ENCODE data around the gene TSPAN3.

TSPAN3 gene

DNA sequence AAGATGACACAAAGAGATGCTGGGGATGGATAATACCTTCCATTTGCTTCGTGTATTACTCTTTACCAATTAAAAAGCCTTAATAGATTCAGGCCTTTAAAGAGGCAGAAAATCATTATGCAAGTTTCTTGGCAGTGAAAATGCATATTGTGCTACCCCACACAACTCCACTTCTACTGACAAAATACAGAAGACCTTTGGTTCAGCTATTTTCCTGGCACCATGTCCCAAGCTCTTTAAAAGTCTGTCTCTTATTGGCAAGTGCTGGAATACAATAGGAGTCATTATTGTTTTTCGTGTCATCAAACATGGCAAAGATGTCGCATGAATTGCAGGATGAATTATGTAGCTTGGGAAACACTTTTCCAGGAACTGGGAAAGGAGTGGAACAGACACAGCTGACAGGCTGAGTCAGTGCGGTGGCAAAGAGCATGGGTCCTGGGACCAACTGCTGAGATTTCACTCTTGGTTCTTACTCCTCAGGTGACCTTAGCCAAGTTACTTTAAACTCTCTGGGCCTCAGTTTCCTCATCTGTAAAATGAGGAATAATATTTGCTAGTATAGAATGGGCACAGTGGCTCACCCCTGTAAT lies 5.5 kb upstream of the TSPAN3 start:
- Histone ChIP-seq H3K4me1 (ENCODE audit: insufficient read depth, poor library complexity, severe bottlenecking) (no peaks in the 10 kb centered on the region), H3K27ac (ENCODE audit: poor library complexity, severe bottlenecking) (no peak overlapping the region), H3K4me3 (ENCODE audit: severe bottlenecking) (no peak overlapping the region), H3K27me3 (ENCODE audit: insufficient read depth, poor library complexity, severe bottlenecking) (peaks cover 16% of the 10 kb centered on the region), H3K36me3 (ENCODE audit: low read depth) (no peaks in the 10 kb centered on the region), H3K9me3 (ENCODE audit: severe bottlenecking) (no peaks in the 10 kb centered on the region)
- ATAC-seq (ENCODE audit: low read depth) (no peak), DNase-seq (ENCODE audit: low spot score) (no peak)
- TF ChIP-seq, protein P1, sequence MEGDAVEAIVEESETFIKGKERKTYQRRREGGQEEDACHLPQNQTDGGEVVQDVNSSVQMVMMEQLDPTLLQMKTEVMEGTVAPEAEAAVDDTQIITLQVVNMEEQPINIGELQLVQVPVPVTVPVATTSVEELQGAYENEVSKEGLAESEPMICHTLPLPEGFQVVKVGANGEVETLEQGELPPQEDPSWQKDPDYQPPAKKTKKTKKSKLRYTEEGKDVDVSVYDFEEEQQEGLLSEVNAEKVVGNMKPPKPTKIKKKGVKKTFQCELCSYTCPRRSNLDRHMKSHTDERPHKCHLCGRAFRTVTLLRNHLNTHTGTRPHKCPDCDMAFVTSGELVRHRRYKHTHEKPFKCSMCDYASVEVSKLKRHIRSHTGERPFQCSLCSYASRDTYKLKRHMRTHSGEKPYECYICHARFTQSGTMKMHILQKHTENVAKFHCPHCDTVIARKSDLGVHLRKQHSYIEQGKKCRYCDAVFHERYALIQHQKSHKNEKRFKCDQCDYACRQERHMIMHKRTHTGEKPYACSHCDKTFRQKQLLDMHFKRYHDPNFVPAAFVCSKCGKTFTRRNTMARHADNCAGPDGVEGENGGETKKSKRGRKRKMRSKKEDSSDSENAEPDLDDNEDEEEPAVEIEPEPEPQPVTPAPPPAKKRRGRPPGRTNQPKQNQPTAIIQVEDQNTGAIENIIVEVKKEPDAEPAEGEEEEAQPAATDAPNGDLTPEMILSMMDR (IDR thresholded peaks at IDR 0.05; ENCODE audit: poor library complexity, severe bottlenecking), result no peak

DNA sequence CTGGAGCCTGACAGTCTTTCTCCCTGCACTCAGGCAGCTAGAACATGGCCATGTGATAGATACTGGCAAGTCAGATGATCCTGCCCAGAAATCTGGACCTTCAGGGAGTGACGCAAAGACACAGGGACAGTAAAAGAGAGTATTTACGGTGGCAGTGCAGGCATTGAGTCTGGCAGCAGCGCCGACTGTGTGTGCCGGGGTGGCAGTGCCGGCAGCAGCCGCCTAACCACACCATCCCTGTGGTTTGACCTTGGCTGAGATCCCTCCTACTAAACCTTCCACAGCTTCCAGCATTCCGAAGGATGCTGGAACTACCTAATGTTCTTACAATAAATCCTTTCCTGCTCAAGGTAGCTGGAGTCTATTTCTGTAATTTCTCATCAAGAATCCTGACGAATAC lies 4.6 kb upstream of the TSPAN3 start:
- TF ChIP-seq, protein P1 (IDR thresholded peaks at IDR 0.05; ENCODE audit: poor library complexity, severe bottlenecking), result peak; percentile 28
- H3K36me3 ChIP-seq (ENCODE audit: low read depth), result no peaks in the 10 kb centered on the region
- no peak overlapping the region for H3K27ac ChIP-seq (ENCODE audit: poor library complexity, severe bottlenecking)
- 0 out of 3 replicates have a peak, but pooled peaks have one; percentile 19 for ATAC-seq (ENCODE audit: low read depth)
- H3K4me3 ChIP-seq (ENCODE audit: severe bottlenecking), result no peak overlapping the region
- H3K9me3 ChIP-seq (ENCODE audit: severe bottlenecking), result no peaks in the 10 kb centered on the region
- no peak for DNase-seq (ENCODE audit: low spot score)
- H3K4me1 ChIP-seq (ENCODE audit: insufficient read depth, poor library complexity, severe bottlenecking), result no peaks in the 10 kb centered on the region
- H3K27me3 ChIP-seq (ENCODE audit: insufficient read depth, poor library complexity, severe bottlenecking), result peaks cover 16% of the 10 kb centered on the region

DNA sequence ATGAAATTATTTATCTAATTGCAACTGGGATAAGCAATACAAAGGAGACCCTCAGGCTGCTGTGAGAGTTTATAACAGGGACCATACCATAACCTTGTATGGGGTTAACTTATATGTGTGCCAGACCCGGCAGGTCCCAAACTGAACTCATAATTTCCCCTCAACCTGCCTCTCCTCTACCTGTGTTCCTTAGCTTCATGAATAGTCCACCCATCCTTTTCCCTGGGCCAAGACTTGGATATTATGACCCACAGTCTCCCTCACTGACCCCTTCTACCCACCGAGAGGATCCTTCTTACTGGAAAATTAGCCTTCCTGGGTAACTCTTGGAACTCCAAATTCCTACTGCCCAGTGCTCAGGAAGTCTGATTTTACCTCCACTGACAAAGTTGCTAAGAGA lies 3.4 kb upstream of the TSPAN3 start:
- Histone ChIP-seq H3K27ac (ENCODE audit: poor library complexity, severe bottlenecking) (no peak overlapping the region), H3K27me3 (ENCODE audit: insufficient read depth, poor library complexity, severe bottlenecking) (peaks cover 16% of the 10 kb centered on the region), H3K36me3 (ENCODE audit: low read depth) (no peaks in the 10 kb centered on the region), H3K9me3 (ENCODE audit: severe bottlenecking) (no peaks in the 10 kb centered on the region), H3K4me1 (ENCODE audit: insufficient read depth, poor library complexity, severe bottlenecking) (peaks cover 3% of the 10 kb centered on the region), H3K4me3 (ENCODE audit: severe bottlenecking) (no peak overlapping the region)
- TF ChIP-seq, protein P1 (IDR thresholded peaks at IDR 0.05; ENCODE audit: poor library complexity, severe bottlenecking), result no peak
- no peak for ATAC-seq (ENCODE audit: low read depth)
- no peak for DNase-seq (ENCODE audit: low spot score)

DNA sequence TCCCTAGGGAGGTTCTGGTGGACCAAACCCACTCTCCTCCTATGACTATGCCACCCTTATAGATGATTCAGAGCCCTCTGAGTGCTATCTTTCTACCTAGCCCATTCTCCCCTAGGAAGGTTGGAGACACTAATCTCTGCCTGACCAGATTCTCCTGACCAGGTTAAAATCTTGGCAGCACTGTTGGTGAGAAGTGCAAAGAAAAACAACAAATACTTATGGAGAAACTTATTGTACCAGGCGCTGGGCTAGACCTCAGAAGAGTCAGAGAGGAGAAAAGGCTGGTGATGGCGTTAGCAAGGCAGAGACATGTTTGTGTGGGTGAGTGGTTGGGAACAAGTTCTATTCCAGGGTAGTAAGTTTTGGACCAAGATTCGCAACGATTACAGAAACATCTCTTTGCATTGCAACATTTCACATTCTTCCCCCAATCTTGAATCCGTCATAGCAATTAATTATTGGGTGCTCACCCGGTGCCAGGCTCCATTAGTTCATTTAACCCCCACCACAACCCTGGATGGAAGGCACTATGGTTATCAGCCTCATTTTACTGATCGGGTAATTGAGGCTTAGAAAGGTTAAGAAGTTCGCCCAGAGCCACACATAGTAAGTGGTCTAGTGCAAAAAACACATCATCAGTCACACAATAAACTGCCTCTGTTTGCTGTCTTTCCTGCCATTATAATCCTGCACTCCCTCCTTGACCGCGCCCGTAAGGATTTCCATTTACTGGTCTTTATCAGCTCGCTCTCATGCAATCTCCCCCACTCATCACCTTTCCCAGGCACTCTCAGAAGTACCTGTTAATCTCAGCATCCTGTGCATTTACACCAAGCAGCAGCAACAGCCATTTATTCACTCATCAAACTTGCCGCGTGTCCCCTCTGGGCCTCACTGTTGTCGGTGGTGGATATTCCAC lies 655 bp upstream of the TSPAN3 start:
- Histone ChIP-seq H3K9me3 (ENCODE audit: severe bottlenecking) (no peaks in the 10 kb centered on the region), H3K27ac (ENCODE audit: poor library complexity, severe bottlenecking) (peak overlapping the region; percentile 50), H3K27me3 (ENCODE audit: insufficient read depth, poor library complexity, severe bottlenecking) (peaks cover 14% of the 10 kb centered on the region), H3K4me1 (ENCODE audit: insufficient read depth, poor library complexity, severe bottlenecking) (peaks cover 23% of the 10 kb centered on the region), H3K4me3 (ENCODE audit: severe bottlenecking) (peak overlapping the region; percentile 57), H3K36me3 (ENCODE audit: low read depth) (0 out of 2 replicates have a peak, but pooled peaks cover 6% of the 10 kb centered on the region)
- DNase-seq (ENCODE audit: low spot score) (no peak), ATAC-seq (ENCODE audit: low read depth) (no peak)
- TF ChIP-seq, protein P1 (IDR thresholded peaks at IDR 0.05; ENCODE audit: poor library complexity, severe bottlenecking), result no peak
